GM08714 (cell line): Measurements from ENCODE around the gene PSMC3.

ENCODE experiments used
- H3K4me3 ChIP-seq: fragments of 200-500 bp; sonication (Bioruptor generic); 2 replicates; pipeline ENCODE4 v1.5.1; 2014; ENCODE audit warnings: mild to moderate bottlenecking, low read length, inconsistent platforms
- ZNF274 ChIP-seq: IDR thresholded peaks from 2 replicates; pipeline ENCODE4 v1.6.1; 2012; ENCODE audit warnings: mild to moderate bottlenecking, low read depth, low read length

The PSMC3 gene

GRCh38 chr11:47388697-47389576 lies 37.3 kb downstream of the PSMC3 start:
- no peak overlapping the region for H3K4me3 ChIP-seq
- TF ChIP-seq ZNF274 = no peak

- no peak overlapping the region for H3K4me3 ChIP-seq
- TF ChIP-seq ZNF274 = no peak
Observed at GRCh38 chr11:47387944-47388696, 38.1 kb downstream of the PSMC3 start.

- H3K4me3 ChIP-seq = no peak overlapping the region
- no peak for TF ChIP-seq ZNF274
Observed at GRCh38 chr11:47384498-47384897, 41.7 kb downstream of the PSMC3 start.

- no peak overlapping the region for H3K4me3 ChIP-seq
- no peak for TF ChIP-seq ZNF274
Observed at GRCh38 chr11:47383071-47383470, 43.2 kb downstream of the PSMC3 start.

- H3K4me3 ChIP-seq = no peak overlapping the region
- no peak for TF ChIP-seq ZNF274
Observed at GRCh38 chr11:47380078-47380477, 46.2 kb downstream of the PSMC3 start.

- TF ChIP-seq ZNF274 = no peak
Observed at GRCh38 chr11:47379317-47379716, 46.9 kb downstream of the PSMC3 start.

GRCh38 chr11:47378836-47379170 lies 47.4 kb downstream of the PSMC3 start:
- peak overlapping the region; percentile 72; the same call in 1 of the 2 replicates for H3K4me3 ChIP-seq
- TF ChIP-seq ZNF274 = no peak

More at GRCh38 chr11:47379317-47379716, 46.9 kb downstream of the PSMC3 start:
- H3K4me3 ChIP-seq = no peak overlapping the region

GRCh38 chr11:47378010-47378835 lies 48.0 kb downstream of the PSMC3 start, which contains the start of gene SPI1:
TSS of gene SPI1 (minus strand) at chr11:47378547. CDS start at chr11:47378353, 194 bp downstream.
- TF ChIP-seq ZNF274 = no peak
- H3K4me3 ChIP-seq = peak within 1 kb of the TSS; percentile 72; the same call in 1 of the 2 replicates

- no peak for TF ChIP-seq ZNF274
- peak overlapping the region; percentile 72; the same call in 1 of the 2 replicates for H3K4me3 ChIP-seq
Observed at GRCh38 chr11:47377571-47378009, 48.6 kb downstream of the PSMC3 start.

- no peak for TF ChIP-seq ZNF274
- peak overlapping the region; percentile 72; the same call in 1 of the 2 replicates for H3K4me3 ChIP-seq
Observed at GRCh38 chr11:47376525-47377371, 49.5 kb downstream of the PSMC3 start.

GRCh38 chr11:47376107-47376524 lies 50.1 kb downstream of the PSMC3 start:
- H3K4me3 ChIP-seq = peak overlapping the region; percentile 72; the same call in 1 of the 2 replicates
- no peak for TF ChIP-seq ZNF274

- no peak overlapping the region; the same call in 1 of the 2 replicates for H3K4me3 ChIP-seq
- TF ChIP-seq ZNF274 = no peak
Observed at GRCh38 chr11:47375546-47376085, 50.6 kb downstream of the PSMC3 start.

GRCh38 chr11:47375020-47375419 lies 51.2 kb downstream of the PSMC3 start:
- H3K4me3 ChIP-seq = no peak overlapping the region
- TF ChIP-seq ZNF274 = no peak

- no peak for TF ChIP-seq ZNF274
- H3K4me3 ChIP-seq = no peak overlapping the region
Observed at GRCh38 chr11:47374720-47375019, 51.6 kb downstream of the PSMC3 start.
